WTC11 (cell line): Measurements from ENCODE around the gene RGS7. TPM values are rescaled to one million over a fixed set of nuclear protein-coding genes. Genes with fewer than 3 reads are reported as not detected.

Source experiments
- ATAC-seq: fragments of 200-7000 bp; cut with Tn5 transposase; 2 replicates; pipeline ENCODE4 v1.10.0; 2021; ENCODE audit warnings: mild to moderate bottlenecking, moderate library complexity
- CTCF ChIA-PET: fragments of 300-600 bp; sonication (Branson Sonifier 250); formaldehyde crosslinking; loops from one replicate; lab custom pipeline; 2021; ENCODE audit warnings: antibody characterized with exemption; lab: Charles Lee
- POLR2A ChIA-PET: fragments of 350-600 bp; sonication (Branson Sonifier 250); formaldehyde crosslinking; loops from one replicate; lab custom pipeline; 2021; ENCODE audit warnings: antibody characterized with exemption; lab: Charles Lee
- DNase-seq: peaks from one replicate; pipeline ENCODE4 v3.0.0; 2021; ENCODE audit warnings: low spot score
- H3K27ac Mint-ChIP-seq: 2 replicates; pipeline ENCODE4 v1.8.0; 2021; ENCODE audit warnings: mixed read lengths
- H3K27me3 Mint-ChIP-seq: 2 replicates; pipeline ENCODE4 v1.8.0; 2021; ENCODE audit warnings: low read depth, mild to moderate bottlenecking, moderate library complexity, mixed read lengths
- H3K36me3 Mint-ChIP-seq: 2 replicates; pipeline ENCODE4 v1.8.0; 2021; ENCODE audit warnings: mixed read lengths
- H3K4me1 Mint-ChIP-seq: 2 replicates; pipeline ENCODE4 v1.8.0; 2022; ENCODE audit warnings: mixed read lengths
- H3K4me3 Mint-ChIP-seq: 2 replicates; pipeline ENCODE4 v1.8.0; 2021; ENCODE audit warnings: mild to moderate bottlenecking, moderate library complexity, mixed read lengths
- H3K9me3 Mint-ChIP-seq: 2 replicates; pipeline ENCODE4 v1.8.0; 2021; ENCODE audit warnings: mixed read lengths
- JAZF1 ChIP-seq: fragments of 250-450 bp; sonication (Bioruptor Pico); IDR thresholded peaks from 2 replicates; pipeline ENCODE4 v1.9.0; 2021; ENCODE audit warnings: moderate library complexity, mild to moderate bottlenecking, inconsistent platforms
- RELA ChIP-seq: sonication (generic); formaldehyde crosslinking; IDR thresholded peaks from 2 replicates; pipeline ENCODE4 v1.8.1; 2022; ENCODE audit warnings: missing genetic modification reagents, mild to moderate bottlenecking, borderline replicate concordance
- ZBTB21 ChIP-seq: sonication (generic); formaldehyde crosslinking; IDR thresholded peaks from 2 replicates; pipeline ENCODE4 v1.8.1; 2023; ENCODE audit warnings: mild to moderate bottlenecking, missing genetic modification reagents, borderline replicate concordance
- ZNF121 ChIP-seq: sonication (generic); formaldehyde crosslinking; IDR thresholded peaks from 2 replicates; pipeline ENCODE4 v1.8.0; 2023; ENCODE audit warnings: missing genetic modification reagents
- ZNF263 ChIP-seq: sonication (generic); formaldehyde crosslinking; IDR thresholded peaks from 2 replicates; pipeline ENCODE4 v1.8.1; 2022; ENCODE audit warnings: low read depth, mild to moderate bottlenecking, moderate library complexity, missing genetic modification reagents
- total RNA-seq: library from RNA; stranded (reverse); gene quantifications from 3 replicates; pipeline ENCODE4 v1.2.3, GENCODE V29; 2021
- TF ChIP-seq, protein P1 (sequence below): sonication (generic); formaldehyde crosslinking; conservative IDR thresholded peaks from 2 replicates; pipeline ENCODE4 v1.8.1; 2022; ENCODE audit warnings: mild to moderate bottlenecking, missing genetic modification reagents
- TF ChIP-seq, protein P2 (sequence below): sonication (generic); formaldehyde crosslinking; IDR thresholded peaks from 2 replicates; pipeline ENCODE4 v1.8.1; 2023; ENCODE audit warnings: mild to moderate bottlenecking, missing genetic modification reagents, borderline replicate concordance
- TF ChIP-seq, protein P3 (sequence below): sonication (generic); formaldehyde crosslinking; IDR thresholded peaks from 2 replicates; pipeline ENCODE4 v1.8.0; 2023; ENCODE audit warnings: missing genetic modification reagents, mild to moderate bottlenecking, borderline replicate concordance
- TF ChIP-seq, protein P4 (sequence below): sonication (generic); formaldehyde crosslinking; IDR thresholded peaks from 2 replicates; pipeline ENCODE4 v1.8.1; 2022; ENCODE audit warnings: mild to moderate bottlenecking, moderate library complexity, missing genetic modification reagents

The RGS7 gene
- total RNA-seq, 1 experiment from 2014 or later = 1.2 TPM

DNA sequence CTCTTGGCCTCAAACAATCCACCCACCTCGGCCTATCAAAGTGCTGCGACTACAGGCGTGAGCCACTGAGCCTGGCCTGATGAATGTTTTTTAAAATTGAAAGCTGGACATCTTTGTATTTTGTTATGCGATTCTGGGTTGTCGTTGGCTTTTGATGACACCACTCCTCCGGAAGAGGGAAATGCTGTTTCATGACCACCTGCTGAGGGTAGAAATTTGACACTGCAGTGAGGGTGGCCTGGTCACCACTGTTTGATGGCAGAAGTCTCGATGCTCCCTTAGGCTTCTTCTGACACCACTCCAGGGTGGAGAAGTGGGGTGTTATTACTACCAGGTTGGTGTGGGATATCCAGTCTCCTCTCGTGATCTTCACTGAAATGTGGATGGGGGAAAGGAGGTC, 357.2 kb downstream of the RGS7 start:
- no peak overlapping the region for H3K27ac Mint-ChIP-seq
- DNase-seq (no peak), ATAC-seq (peak; percentile 70)
- no peaks in the 10 kb centered on the region for H3K9me3 Mint-ChIP-seq
- CTCF ChIA-PET = no interaction called here
- H3K27me3 Mint-ChIP-seq = no peaks in the 10 kb centered on the region
- H3K4me3 Mint-ChIP-seq = no peak overlapping the region
- POLR2A ChIA-PET = no interaction called here
- H3K36me3 Mint-ChIP-seq = no peaks in the 10 kb centered on the region
- H3K4me1 Mint-ChIP-seq = peaks cover 23% of the 10 kb centered on the region
- TF ChIP-seq, protein P1, sequence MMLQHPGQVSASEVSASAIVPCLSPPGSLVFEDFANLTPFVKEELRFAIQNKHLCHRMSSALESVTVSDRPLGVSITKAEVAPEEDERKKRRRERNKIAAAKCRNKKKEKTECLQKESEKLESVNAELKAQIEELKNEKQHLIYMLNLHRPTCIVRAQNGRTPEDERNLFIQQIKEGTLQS (CRISPR knock-in tag) = no peak
- no peak for TF ChIP-seq JAZF1 (CRISPR knock-in tag)
- TF ChIP-seq, protein P2, sequence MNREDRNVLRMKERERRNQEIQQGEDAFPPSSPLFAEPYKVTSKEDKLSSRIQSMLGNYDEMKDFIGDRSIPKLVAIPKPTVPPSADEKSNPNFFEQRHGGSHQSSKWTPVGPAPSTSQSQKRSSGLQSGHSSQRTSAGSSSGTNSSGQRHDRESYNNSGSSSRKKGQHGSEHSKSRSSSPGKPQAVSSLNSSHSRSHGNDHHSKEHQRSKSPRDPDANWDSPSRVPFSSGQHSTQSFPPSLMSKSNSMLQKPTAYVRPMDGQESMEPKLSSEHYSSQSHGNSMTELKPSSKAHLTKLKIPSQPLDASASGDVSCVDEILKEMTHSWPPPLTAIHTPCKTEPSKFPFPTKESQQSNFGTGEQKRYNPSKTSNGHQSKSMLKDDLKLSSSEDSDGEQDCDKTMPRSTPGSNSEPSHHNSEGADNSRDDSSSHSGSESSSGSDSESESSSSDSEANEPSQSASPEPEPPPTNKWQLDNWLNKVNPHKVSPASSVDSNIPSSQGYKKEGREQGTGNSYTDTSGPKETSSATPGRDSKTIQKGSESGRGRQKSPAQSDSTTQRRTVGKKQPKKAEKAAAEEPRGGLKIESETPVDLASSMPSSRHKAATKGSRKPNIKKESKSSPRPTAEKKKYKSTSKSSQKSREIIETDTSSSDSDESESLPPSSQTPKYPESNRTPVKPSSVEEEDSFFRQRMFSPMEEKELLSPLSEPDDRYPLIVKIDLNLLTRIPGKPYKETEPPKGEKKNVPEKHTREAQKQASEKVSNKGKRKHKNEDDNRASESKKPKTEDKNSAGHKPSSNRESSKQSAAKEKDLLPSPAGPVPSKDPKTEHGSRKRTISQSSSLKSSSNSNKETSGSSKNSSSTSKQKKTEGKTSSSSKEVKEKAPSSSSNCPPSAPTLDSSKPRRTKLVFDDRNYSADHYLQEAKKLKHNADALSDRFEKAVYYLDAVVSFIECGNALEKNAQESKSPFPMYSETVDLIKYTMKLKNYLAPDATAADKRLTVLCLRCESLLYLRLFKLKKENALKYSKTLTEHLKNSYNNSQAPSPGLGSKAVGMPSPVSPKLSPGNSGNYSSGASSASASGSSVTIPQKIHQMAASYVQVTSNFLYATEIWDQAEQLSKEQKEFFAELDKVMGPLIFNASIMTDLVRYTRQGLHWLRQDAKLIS (CRISPR knock-in tag) = no peak
- TF ChIP-seq, protein P3, sequence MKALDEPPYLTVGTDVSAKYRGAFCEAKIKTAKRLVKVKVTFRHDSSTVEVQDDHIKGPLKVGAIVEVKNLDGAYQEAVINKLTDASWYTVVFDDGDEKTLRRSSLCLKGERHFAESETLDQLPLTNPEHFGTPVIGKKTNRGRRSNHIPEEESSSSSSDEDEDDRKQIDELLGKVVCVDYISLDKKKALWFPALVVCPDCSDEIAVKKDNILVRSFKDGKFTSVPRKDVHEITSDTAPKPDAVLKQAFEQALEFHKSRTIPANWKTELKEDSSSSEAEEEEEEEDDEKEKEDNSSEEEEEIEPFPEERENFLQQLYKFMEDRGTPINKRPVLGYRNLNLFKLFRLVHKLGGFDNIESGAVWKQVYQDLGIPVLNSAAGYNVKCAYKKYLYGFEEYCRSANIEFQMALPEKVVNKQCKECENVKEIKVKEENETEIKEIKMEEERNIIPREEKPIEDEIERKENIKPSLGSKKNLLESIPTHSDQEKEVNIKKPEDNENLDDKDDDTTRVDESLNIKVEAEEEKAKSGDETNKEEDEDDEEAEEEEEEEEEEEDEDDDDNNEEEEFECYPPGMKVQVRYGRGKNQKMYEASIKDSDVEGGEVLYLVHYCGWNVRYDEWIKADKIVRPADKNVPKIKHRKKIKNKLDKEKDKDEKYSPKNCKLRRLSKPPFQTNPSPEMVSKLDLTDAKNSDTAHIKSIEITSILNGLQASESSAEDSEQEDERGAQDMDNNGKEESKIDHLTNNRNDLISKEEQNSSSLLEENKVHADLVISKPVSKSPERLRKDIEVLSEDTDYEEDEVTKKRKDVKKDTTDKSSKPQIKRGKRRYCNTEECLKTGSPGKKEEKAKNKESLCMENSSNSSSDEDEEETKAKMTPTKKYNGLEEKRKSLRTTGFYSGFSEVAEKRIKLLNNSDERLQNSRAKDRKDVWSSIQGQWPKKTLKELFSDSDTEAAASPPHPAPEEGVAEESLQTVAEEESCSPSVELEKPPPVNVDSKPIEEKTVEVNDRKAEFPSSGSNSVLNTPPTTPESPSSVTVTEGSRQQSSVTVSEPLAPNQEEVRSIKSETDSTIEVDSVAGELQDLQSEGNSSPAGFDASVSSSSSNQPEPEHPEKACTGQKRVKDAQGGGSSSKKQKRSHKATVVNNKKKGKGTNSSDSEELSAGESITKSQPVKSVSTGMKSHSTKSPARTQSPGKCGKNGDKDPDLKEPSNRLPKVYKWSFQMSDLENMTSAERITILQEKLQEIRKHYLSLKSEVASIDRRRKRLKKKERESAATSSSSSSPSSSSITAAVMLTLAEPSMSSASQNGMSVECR (CRISPR knock-in tag) = no peak
- no peak for TF ChIP-seq RELA (CRISPR knock-in tag)

DNA sequence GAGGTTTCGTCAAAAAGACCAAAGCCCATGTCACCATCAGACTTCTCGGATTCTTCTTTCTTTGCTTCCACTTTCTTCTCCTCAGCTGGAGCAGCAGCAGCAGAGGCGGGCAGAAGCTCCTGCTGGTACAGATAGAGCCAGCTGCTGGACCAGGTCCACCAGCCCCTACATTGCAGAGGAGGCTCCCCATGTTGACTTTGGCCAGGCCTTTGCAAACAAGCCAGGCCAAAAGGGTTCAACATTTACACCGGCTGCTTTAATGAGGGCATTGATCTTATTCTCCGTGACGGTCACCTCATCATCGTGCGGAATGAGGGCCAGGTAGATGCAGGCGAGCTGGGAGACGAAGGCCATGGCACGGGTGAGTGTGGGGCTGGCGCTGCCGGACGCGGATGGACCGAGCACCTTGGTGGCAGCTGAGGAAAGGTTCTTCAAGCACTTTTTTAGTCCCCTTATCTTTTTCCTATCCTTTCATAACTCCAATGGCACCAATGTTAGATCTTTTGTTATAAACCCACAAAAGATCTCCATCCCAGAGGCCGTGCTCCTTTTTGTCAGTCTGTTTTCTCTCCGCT, 358.5 kb downstream of the RGS7 start:
- H3K27ac Mint-ChIP-seq = no peak overlapping the region
- H3K4me3 Mint-ChIP-seq = no peak overlapping the region
- POLR2A ChIA-PET = no interaction called here

More for the DNA sequence above, 358.5 kb downstream of the RGS7 start:
- Mint-ChIP-seq H3K27me3 (no peaks in the 10 kb centered on the region), H3K9me3 (no peaks in the 10 kb centered on the region), H3K36me3 (no peaks in the 10 kb centered on the region), H3K4me1 (peaks cover 21% of the 10 kb centered on the region)
- TF ChIP-seq JAZF1 (CRISPR knock-in tag) = no peak
- TF ChIP-seq ZNF121 (CRISPR knock-in tag) = no peak
- TF ChIP-seq, protein P4, sequence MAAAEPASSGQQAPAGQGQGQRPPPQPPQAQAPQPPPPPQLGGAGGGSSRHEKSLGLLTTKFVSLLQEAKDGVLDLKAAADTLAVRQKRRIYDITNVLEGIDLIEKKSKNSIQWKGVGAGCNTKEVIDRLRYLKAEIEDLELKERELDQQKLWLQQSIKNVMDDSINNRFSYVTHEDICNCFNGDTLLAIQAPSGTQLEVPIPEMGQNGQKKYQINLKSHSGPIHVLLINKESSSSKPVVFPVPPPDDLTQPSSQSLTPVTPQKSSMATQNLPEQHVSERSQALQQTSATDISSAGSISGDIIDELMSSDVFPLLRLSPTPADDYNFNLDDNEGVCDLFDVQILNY (CRISPR knock-in tag) = no peak
- no peak for TF ChIP-seq ZNF263 (CRISPR knock-in tag)
- TF ChIP-seq, protein P2 (CRISPR knock-in tag) = no peak
- TF ChIP-seq ZBTB21 (CRISPR knock-in tag) = no peak
- no peak for DNase-seq
- CTCF ChIA-PET = no interaction called here
- ATAC-seq = no peak
